Measurements from ENCODE around the gene PARVG. TPM values are rescaled to one million over a fixed set of nuclear protein-coding genes. Genes with fewer than 3 reads are reported as not detected.

The PARVG gene
- total and polyA plus RNA-seq, 2 of the 8 experiments (the other 6 are each of a cell fraction or from before 2014, with no cell fraction given) = 0.37 to 1.5 TPM

DNA sequence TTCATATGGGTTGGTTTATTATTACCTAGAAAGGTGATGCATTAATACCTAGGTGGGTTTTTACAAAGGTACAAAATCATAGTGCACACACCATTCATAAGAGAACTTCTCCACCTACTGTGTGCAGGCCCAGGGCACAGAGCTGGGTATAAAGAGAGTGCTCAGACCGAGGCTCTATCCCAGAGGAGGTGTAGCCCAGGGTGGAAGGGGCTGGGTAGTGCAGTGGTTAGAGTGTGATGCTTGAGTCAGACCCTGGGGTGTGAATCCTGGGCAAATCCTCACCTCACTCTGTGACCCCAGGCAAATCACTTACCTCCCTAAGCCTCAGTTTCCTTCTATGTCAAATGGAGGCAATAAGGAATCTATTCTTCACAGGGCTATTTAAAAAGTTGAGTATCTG lies 32.2 kb downstream of the PARVG start:
- no peak overlapping the region for H2BK15ac ChIP-seq (ENCODE audit: low read length)
- no peak overlapping the region for H3K18ac ChIP-seq (ENCODE audit: extremely low read depth, low read length)
- H2BK120ac ChIP-seq (replicated peaks; ENCODE audit: low read depth, low read length) = no peak overlapping the region
- no peak overlapping the region for H3K4ac ChIP-seq (replicated peaks; ENCODE audit: insufficient read length, low read depth, low read length)
- H3K79me2 ChIP-seq (ENCODE audit: control insufficient read depth in 1 of 2, insufficient read depth in 2 of 2, low read length in 2 of 2) = no peaks in the 10 kb centered on the region
- FAIRE-seq (no peak), DNase-seq (ENCODE audit: low read depth in 1 of 2, low spot score in 2 of 2) (no peak)
- H4K91ac ChIP-seq (replicated peaks; ENCODE audit: insufficient read length, low read length) = no peak overlapping the region
- no peak overlapping the region for H3K4me2 ChIP-seq (ENCODE audit: insufficient read depth in 1 of 2, low read depth in 2 of 2, low read length in 2 of 2)
- no peaks in the 10 kb centered on the region for H3K79me1 ChIP-seq (ENCODE audit: low read depth, low read length)
- H4K8ac ChIP-seq (ENCODE audit: extremely low read depth, insufficient read depth, low read length) = no peak overlapping the region
- H2BK20ac ChIP-seq (ENCODE audit: low read length) = no peak overlapping the region
- no peak overlapping the region for H3K4me3 ChIP-seq (ENCODE audit: extremely low read depth in 1 of 4, insufficient read depth in 2 of 4, low read depth in 3 of 4, low read length in 4 of 4)
- H3K9ac ChIP-seq (replicated peaks in 1 of 4; ENCODE audit: extremely low read depth in 1 of 4, low read depth in 3 of 4, low read length in 3 of 4) = no peak overlapping the region
- no peaks in the 10 kb centered on the region; a peak in 1 of 7 replicates for H3K4me1 ChIP-seq (replicated peaks in 1 of 4; ENCODE audit: control insufficient read depth in 3 of 4, insufficient read depth in 4 of 4, low read length in 3 of 4)
- no peaks in the 10 kb centered on the region for H3K27me3 ChIP-seq (replicated peaks in 1 of 4; ENCODE audit: control insufficient read depth in 3 of 4, extremely low read depth in 1 of 4, insufficient read depth in 3 of 4, low read length in 3 of 4)
- no peak for TF ChIP-seq SIN3A (conservative IDR thresholded peaks at IDR 0.05 in 1 of 2, IDR thresholded peaks at IDR 0.05 in 1 of 2; ENCODE audit: low read depth in 1 of 2, low read length in 2 of 2)
- H3K27ac ChIP-seq (ENCODE audit: low read depth, low read length) = no peak overlapping the region
- POLR2A ChIA-PET (ENCODE audit: partially characterized antibody) = no interaction called here
- H4K5ac ChIP-seq (ENCODE audit: insufficient read length, low read depth, low read length) = no peak overlapping the region
- H3K14ac ChIP-seq (ENCODE audit: insufficient read length) = no peak overlapping the region
- H3K23me2 ChIP-seq (ENCODE audit: low read depth, low read length) = peaks cover 7% of the 10 kb centered on the region; the same call in 1 of the 2 replicates
- H2BK12ac ChIP-seq (ENCODE audit: low read depth, low read length) = no peak overlapping the region
- 0 out of 4 replicates have a peak, but pooled peaks cover 0 to 3% of the 10 kb centered on the region in 2 experiments for H3K9me3 ChIP-seq (ENCODE audit: insufficient read depth in 2 of 2, low read depth in 1 of 2, low read length in 1 of 2)
- no peak overlapping the region for H3K23ac ChIP-seq (ENCODE audit: insufficient read length)
- 87% methylated on average over 1 of the region's 1 CpG; no CpG with 5 or more reads in 1 of the 2 experiments for WGBS, 2 experiments (ENCODE audit: extremely low coverage in 1 of 2, insufficient coverage in 1 of 2, insufficient read length in 1 of 2, insufficient replicate concordance in 2 of 2, low coverage in 1 of 2, low lambda C conversion rate in 2 of 2, missing lambda C conversion rate in 1 of 2)
- no peak overlapping the region for H2BK5ac ChIP-seq (ENCODE audit: low read depth, low read length)
- H3K36me3 ChIP-seq (ENCODE audit: control insufficient read depth in 2 of 4, insufficient read depth in 4 of 4, low read length in 3 of 4) = no peaks in the 10 kb centered on the region; a peak in 1 of 8 replicates
- no peak overlapping the region for H2AK5ac ChIP-seq (ENCODE audit: low read depth, low read length)
- no peak overlapping the region for H2AFZ ChIP-seq (ENCODE audit: low read length)
- CTCF ChIA-PET (ENCODE audit: partially characterized antibody) = interaction anchor here (1.0 kb wide), 1 partner anchor 157 kb away, joined by 3 read pairs; no protein-coding TSS in a partner anchor
- H3K56ac ChIP-seq (replicated peaks; ENCODE audit: insufficient read length, low read depth, low read length) = no peak overlapping the region
- H4K20me1 ChIP-seq (replicated peaks in 1 of 2; ENCODE audit: control insufficient read depth in 1 of 2, insufficient read depth in 2 of 2, low read length in 2 of 2) = peaks cover 0 to 5% of the 10 kb centered on the region in 2 experiments
